CD14-positive monocyte (primary cell): Measurements from ENCODE around the gene MAPK4. TPM values are rescaled to one million over a fixed set of nuclear protein-coding genes. Genes with fewer than 3 reads are reported as not detected.

ENCODE experiments used
- DNase-seq, 3 donors: peaks; one replicate each; pipeline ENCODE4 v3.0.0-alpha.2; 2011 to 2022
- H2AFZ ChIP-seq: 2 replicates; pipeline ENCODE4 v1.6.0; 2012; ENCODE audit warnings: mild to moderate bottlenecking, low read depth, low read length, inconsistent platforms; ENCODE audit not compliant: insufficient read depth, poor library complexity, severe bottlenecking
- H3K27ac ChIP-seq, 2 donors: 1 replicate in 1 of 2; 2 replicates in 1 of 2; pipeline ENCODE4 v1.5.1; 2012 to 2013; ENCODE audit warnings: low read length in 2 of 2, control low read depth in 1 of 2, inconsistent platforms in 1 of 2, low read depth in 1 of 2, mild to moderate bottlenecking in 1 of 2
- H3K27me3 ChIP-seq, 2 donors: one replicate each; pipeline versions ENCODE4 v1.6.0 to v1.6.1; 2011 to 2013; ENCODE audit warnings: low read length in 2 of 2; ENCODE audit not compliant: control insufficient read depth in 2 of 2, insufficient read depth in 2 of 2
- H3K36me3 ChIP-seq, 2 donors: replicated peaks in 1 of 2; 1 replicate in 1 of 2; 2 replicates in 1 of 2; pipeline versions ENCODE4 v1.5.1 to v1.6.1; 2012 to 2013; ENCODE audit warnings: low read length in 2 of 2, control low read depth in 1 of 2, inconsistent platforms in 1 of 2, mild to moderate bottlenecking in 1 of 2; ENCODE audit not compliant: insufficient read depth in 2 of 2, control insufficient read depth in 1 of 2
- H3K4me1 ChIP-seq, 2 donors: 1 replicate in 1 of 2; 2 replicates in 1 of 2; pipeline versions ENCODE4 v1.5.1 to v1.6.1; 2012 to 2013; ENCODE audit warnings: low read length in 2 of 2, control low read depth in 1 of 2, inconsistent platforms in 1 of 2, mild to moderate bottlenecking in 1 of 2, moderate library complexity in 1 of 2; ENCODE audit not compliant: insufficient read depth in 2 of 2, control insufficient read depth in 1 of 2
- H3K4me2 ChIP-seq: replicated peaks from 2 replicates; pipeline ENCODE3; 2012; ENCODE audit warnings: low read length, moderate library complexity, mild to moderate bottlenecking; ENCODE audit not compliant: poor library complexity, severe bottlenecking; ENCODE audit errors: extremely low read depth
- H3K4me3 ChIP-seq, 3 experiments: fragments of 200-600 bp in 1 of 3; sonication (generic) in 1 of 3; replicated peaks in 1 of 3; 1 replicate in 2 of 3; 2 replicates in 1 of 3; pipeline ENCODE4 v1.5.1; 2011 to 2013; ENCODE audit warnings: low read length in 3 of 3, mild to moderate bottlenecking in 3 of 3, control low read depth in 2 of 3, low read depth in 2 of 3, inconsistent platforms in 1 of 3, moderate library complexity in 1 of 3
- H3K79me2 ChIP-seq: 2 replicates; pipeline ENCODE4 v1.6.0; 2012; ENCODE audit warnings: mild to moderate bottlenecking, control low read depth, inconsistent platforms, low read length, moderate library complexity; ENCODE audit not compliant: insufficient read depth
- H3K9ac ChIP-seq: 2 replicates; pipeline ENCODE4 v1.6.0; 2017; ENCODE audit warnings: low read length, mild to moderate bottlenecking; ENCODE audit not compliant: insufficient read depth, poor library complexity, severe bottlenecking
- H3K9me3 ChIP-seq, 2 donors: replicated peaks in 1 of 2; 1 replicate in 1 of 2; 2 replicates in 1 of 2; pipeline versions ENCODE4 v1.5.1 to v1.6.1; 2012 to 2013; ENCODE audit warnings: low read length in 2 of 2, control low read depth in 1 of 2; ENCODE audit not compliant: control insufficient read depth in 1 of 2, insufficient read depth in 1 of 2
- H4K20me1 ChIP-seq: 2 replicates; pipeline ENCODE4 v1.6.0; 2012; ENCODE audit warnings: mild to moderate bottlenecking, low read length, control low read depth, moderate library complexity; ENCODE audit not compliant: insufficient read depth
- H3K27ac Mint-ChIP-seq, 7 donors: one replicate each; pipeline ENCODE4 v1.8.0; 2020; ENCODE audit warnings: mild to moderate bottlenecking in 7 of 7, mixed read lengths in 7 of 7, moderate library complexity in 6 of 7, inconsistent platforms in 2 of 7
- H3K27me3 Mint-ChIP-seq, 3 donors: one replicate each; pipeline ENCODE4 v1.8.0; 2021 to 2022; ENCODE audit warnings: low read depth in 3 of 3, mild to moderate bottlenecking in 3 of 3, mixed read lengths in 3 of 3, moderate library complexity in 3 of 3, inconsistent platforms in 1 of 3
- H3K36me3 Mint-ChIP-seq, 2 donors: one replicate each; pipeline ENCODE4 v1.8.0; 2020; ENCODE audit warnings: mixed read lengths in 2 of 2, inconsistent platforms in 1 of 2, mild to moderate bottlenecking in 1 of 2
- H3K4me1 Mint-ChIP-seq: one replicate; pipeline ENCODE4 v1.8.0; 2020; ENCODE audit warnings: mild to moderate bottlenecking, mixed read lengths
- H3K4me3 Mint-ChIP-seq, 2 donors: one replicate each; pipeline ENCODE4 v1.8.0; 2020; ENCODE audit warnings: mild to moderate bottlenecking in 2 of 2, mixed read lengths in 2 of 2, moderate library complexity in 1 of 2
- H3K9me3 Mint-ChIP-seq, 7 donors: one replicate each; pipeline ENCODE4 v1.8.0; 2020 to 2022; ENCODE audit warnings: mixed read lengths in 7 of 7, mild to moderate bottlenecking in 6 of 7, moderate library complexity in 6 of 7, inconsistent platforms in 2 of 7
- WGBS: methylation state at CpG from one replicate; pipeline ENCODE4 v1.1.5; 2013; ENCODE audit warnings: missing lambda C conversion rate; ENCODE audit not compliant: insufficient coverage; 5-methylcytosine and 5-hydroxymethylcytosine counted together
- intact Hi-C, 2 donors: fragments of 100-400 bp; cut with micrococcal nuclease; formaldehyde crosslinking; loops; one replicate each; pipeline versions ENCODE4 v1.15.0 to v1.15.1; 2023
- polyA plus RNA-seq, 3 donors: library from polyadenylated mRNA; depleted of rRNA in 1 of 3; unstranded in 2 of 3; stranded (reverse) in 1 of 3; fragments of 300-500 nt in 2 of 3; fragments of >200 nt in 1 of 3; fragmentation: Illumina TruSeq in 2 of 3; gene quantifications; 1 replicate in 2 of 3; 2 replicates in 1 of 3; pipeline ENCODE4 v1.2.3, GENCODE V29; 2012 to 2021
- TF ChIP-seq, protein P1 (sequence below): fragments of 200-600 bp; IDR thresholded peaks from one replicate; pipeline ENCODE4 v1.8.0; 2022; ENCODE audit warnings: antibody characterized with exemption, mild to moderate bottlenecking

Gene MAPK4
- polyA plus RNA-seq, 3 donors: not detected

GRCh38 chr18:50586710-50587109, 26.8 kb downstream of the MAPK4 start:
- no peak overlapping the region for H3K27ac ChIP-seq
- TF ChIP-seq, protein P1, sequence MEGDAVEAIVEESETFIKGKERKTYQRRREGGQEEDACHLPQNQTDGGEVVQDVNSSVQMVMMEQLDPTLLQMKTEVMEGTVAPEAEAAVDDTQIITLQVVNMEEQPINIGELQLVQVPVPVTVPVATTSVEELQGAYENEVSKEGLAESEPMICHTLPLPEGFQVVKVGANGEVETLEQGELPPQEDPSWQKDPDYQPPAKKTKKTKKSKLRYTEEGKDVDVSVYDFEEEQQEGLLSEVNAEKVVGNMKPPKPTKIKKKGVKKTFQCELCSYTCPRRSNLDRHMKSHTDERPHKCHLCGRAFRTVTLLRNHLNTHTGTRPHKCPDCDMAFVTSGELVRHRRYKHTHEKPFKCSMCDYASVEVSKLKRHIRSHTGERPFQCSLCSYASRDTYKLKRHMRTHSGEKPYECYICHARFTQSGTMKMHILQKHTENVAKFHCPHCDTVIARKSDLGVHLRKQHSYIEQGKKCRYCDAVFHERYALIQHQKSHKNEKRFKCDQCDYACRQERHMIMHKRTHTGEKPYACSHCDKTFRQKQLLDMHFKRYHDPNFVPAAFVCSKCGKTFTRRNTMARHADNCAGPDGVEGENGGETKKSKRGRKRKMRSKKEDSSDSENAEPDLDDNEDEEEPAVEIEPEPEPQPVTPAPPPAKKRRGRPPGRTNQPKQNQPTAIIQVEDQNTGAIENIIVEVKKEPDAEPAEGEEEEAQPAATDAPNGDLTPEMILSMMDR: no peak
- H4K20me1 ChIP-seq: no peaks in the 10 kb centered on the region
- H3K4me3 Mint-ChIP-seq: no peak overlapping the region
- H3K9me3 Mint-ChIP-seq: peaks cover 2 to 28% (median 18%) of the 10 kb centered on the region in 7 donors
- intact Hi-C loops: no loop called here
- no peak overlapping the region for H3K27ac Mint-ChIP-seq
- DNase-seq: no peak
- H3K79me2 ChIP-seq: no peaks in the 10 kb centered on the region
- no peak overlapping the region for H3K4me2 ChIP-seq
- H3K36me3 ChIP-seq: no peaks in the 10 kb centered on the region
- peaks cover 0 to 11% (median 0%) of the 10 kb centered on the region in 3 donors for H3K27me3 Mint-ChIP-seq
- no peak overlapping the region for H3K4me3 ChIP-seq
- no peak overlapping the region for H2AFZ ChIP-seq
- no peaks in the 10 kb centered on the region for H3K4me1 Mint-ChIP-seq
- no peak overlapping the region for H3K9ac ChIP-seq
- no peaks in the 10 kb centered on the region for H3K27me3 ChIP-seq
- H3K36me3 Mint-ChIP-seq: no peaks in the 10 kb centered on the region
- peaks cover 0 to 22% of the 10 kb centered on the region in 2 donors for H3K9me3 ChIP-seq
- no peaks in the 10 kb centered on the region for H3K4me1 ChIP-seq

DNA sequence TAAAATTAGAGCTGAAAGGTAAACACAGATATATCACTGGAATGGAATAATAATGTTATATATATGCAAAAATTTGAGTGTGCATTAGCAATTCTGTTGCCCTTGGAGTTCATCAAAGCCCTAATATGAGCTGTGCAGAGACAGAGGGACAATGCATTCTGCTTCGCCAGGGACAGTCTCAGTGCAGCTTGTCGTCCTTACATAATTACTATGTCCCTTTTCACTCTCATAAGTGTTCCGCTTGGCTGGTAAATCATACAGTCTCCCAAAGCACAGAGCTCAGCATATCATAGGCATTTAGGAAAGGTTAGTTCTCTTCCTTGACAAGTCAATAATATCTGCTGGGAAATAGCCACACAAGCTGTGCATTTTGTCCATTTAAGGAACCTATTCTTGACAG, 30.7 kb downstream of the MAPK4 start:
- intact Hi-C loops: no loop called here
- WGBS: no CpG with 5 or more reads among the region's 3 CpGs
- Mint-ChIP-seq H3K4me1 (no peaks in the 10 kb centered on the region), H3K27me3 (peaks cover 0 to 13% (median 3%) of the 10 kb centered on the region in 3 donors), H3K27ac (no peak overlapping the region), H3K36me3 (no peaks in the 10 kb centered on the region), H3K9me3 (peaks cover 0 to 11% (median 6%) of the 10 kb centered on the region in 7 donors), H3K4me3 (no peak overlapping the region)
- Histone ChIP-seq H3K4me3 (no peak overlapping the region), H3K9ac (no peak overlapping the region), H4K20me1 (no peaks in the 10 kb centered on the region), H3K27me3 (no peaks in the 10 kb centered on the region), H3K4me1 (no peaks in the 10 kb centered on the region), H3K36me3 (no peaks in the 10 kb centered on the region), H2AFZ (no peak overlapping the region), H3K4me2 (no peak overlapping the region), H3K79me2 (no peaks in the 10 kb centered on the region), H3K27ac (no peak overlapping the region), H3K9me3 (peaks cover 0 to 9% of the 10 kb centered on the region in 2 donors)
- TF ChIP-seq, protein P1: no peak
- no peak for DNase-seq
